Inflammatory macrophage treated with lipopolysaccharide for 1 hour (primary cell): ENCODE measurements around the gene SLC35F3.
A peak's percentile ranks its signal among the peaks of the same experiment; 100 is the strongest.
"Not testable (repeated sequence)": the region's sequence is repeated elsewhere in the genome, so short reads cannot be mapped to it uniquely, and the experiment has no call there.

Experiments used
- DNase-seq, 2 donors: peaks; one replicate each; pipeline ENCODE4 v3.0.0-alpha.2; 2020 to 2022

Gene SLC35F3

DNA sequence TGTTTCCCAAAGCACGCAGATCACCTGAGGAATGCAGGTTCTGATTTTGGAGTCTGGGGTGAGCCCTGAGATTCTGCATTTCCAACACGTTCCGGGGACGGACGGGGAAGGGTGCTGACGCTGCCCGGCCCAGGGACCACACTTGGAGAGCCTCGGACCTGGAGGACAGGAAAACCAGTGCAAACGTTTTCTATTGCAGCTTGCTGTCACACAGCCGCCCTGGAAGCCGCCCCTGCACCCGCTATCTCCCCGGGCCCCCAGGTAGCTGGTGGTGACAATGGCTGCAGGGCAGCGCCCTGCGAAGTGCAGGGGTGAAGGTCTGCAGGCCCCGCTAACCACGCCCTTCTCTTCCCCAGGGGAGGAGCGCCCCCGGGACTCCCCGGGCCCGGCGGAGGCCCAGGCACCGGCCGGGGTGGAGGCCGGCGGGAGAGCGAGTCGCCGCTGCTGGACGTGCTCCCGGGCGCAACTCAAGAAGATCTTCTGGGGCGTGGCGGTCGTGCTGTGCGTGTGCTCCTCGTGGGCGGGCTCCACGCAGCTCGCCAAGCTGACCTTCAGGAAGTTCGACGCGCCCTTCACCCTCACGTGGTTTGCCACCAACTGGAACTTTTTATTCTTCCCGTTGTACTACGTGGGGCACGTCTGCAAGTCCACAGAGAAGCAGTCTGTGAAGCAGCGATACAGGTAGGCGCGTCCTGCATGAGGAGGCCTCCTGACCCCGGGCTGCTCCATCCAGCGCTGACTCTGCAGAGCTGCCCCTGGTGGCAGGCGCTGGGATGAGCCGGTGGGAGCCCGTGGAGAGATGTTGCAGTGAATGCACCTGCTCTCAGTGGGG is 326.8 kb downstream of the SLC35F3 start:
- DNase-seq, result no peak

DNA sequence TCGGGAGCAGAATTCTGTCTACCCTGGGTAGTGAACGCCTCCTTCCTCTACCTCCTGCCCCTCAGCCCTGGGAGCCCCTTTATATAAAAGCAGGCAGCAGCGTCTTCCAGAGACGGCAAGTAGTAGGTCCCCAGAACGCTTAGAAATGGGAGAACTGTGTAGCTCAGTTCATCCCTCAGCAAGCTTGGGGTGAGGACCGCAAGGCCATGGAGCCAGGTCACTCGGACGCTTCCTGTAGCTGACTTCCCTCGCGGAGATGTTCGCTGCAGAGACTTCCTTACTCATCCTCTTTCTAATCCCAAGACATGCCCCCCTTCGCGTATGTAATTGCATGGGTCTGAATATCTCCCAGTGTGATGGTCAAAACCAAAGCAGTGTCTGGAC is 327.4 kb downstream of the SLC35F3 start:
- DNase-seq, result no peak

- no peak for DNase-seq
Observed at GRCh38 chr1:234234199-234234598, 329.7 kb downstream of the SLC35F3 start.

GRCh38 chr1:234235434-234235881 is 331.0 kb downstream of the SLC35F3 start:
- no peak for DNase-seq

DNA sequence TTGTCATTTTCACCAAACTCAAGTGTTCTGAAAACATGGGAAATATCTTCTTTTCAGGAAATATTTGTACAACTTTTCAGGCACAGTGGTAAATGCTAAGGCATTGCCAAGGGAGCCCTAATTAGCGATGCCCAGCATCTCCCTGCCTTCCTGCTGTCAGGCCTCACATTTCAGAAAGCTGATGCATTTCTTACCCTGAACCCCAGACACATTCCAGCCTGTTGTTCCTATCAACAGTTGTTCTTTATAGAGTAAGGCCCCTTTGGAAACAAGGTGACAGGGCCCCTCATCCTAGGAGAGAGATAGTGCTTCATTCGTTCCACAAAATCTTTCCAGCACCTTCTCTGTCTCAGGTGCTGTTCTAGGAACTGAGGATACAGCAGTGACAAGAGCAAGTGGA is 332.9 kb downstream of the SLC35F3 start:
- no peak for DNase-seq

- DNase-seq, result no peak
Observed at GRCh38 chr1:234238060-234238459, 333.6 kb downstream of the SLC35F3 start.

DNA sequence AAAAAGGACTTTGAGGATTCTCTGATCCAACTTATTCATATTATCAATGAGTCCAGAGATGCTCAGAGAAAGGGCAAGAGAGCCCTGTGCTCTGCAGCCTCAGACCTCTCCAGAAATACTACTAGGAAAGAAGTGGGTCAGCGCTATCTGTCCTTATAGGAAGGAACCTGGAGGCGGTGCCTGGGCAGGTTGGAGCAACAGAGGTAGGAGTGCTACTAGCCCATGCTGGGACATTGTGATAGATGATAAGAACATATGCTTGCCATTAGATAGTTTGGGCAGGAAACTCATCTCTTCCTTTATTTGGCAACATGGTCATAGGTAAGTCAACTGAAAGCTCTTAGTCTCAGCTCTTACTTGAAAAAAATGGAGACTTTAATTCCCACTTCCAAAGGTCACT is 335.0 kb downstream of the SLC35F3 start:
- DNase-seq, result no peak

DNA sequence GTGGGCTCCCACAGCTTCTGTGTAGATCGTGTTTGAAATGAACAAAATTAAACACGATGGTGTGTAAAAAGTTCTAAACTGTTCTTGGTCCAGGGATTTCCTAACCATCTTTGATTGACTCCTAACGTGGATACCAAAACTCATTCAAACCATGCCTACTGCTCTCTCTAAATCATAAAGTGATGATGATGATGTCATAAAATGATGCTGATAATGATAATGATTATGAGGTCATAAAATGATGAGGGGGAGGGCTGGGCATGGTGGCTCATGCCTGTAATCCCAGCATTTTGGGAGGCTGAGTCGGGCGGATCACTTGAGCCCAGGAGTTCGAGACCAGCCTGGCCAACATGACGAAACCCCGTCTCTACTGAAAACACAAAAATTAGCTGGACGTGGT is 335.5 kb downstream of the SLC35F3 start:
- DNase-seq, result no peak

DNA sequence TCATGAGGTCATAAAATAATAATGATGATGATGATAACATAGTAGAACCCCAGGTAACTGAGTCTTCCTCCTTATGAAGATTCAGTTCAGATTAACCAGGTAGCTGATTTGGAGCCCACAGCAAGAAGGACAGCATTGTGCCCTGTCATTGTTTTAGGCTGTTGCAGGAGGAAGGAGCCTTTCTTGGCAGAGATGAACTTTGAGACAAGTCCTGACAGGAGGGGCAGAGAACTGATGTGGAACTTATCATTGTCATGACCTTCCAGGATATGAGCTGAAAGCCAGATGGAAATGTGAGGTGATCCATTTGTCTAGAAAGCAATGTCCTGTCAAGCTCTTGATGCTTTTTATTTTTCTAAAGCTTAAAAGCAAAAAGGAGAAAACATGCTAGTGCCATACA is 336.2 kb downstream of the SLC35F3 start:
- no peak for DNase-seq

DNA sequence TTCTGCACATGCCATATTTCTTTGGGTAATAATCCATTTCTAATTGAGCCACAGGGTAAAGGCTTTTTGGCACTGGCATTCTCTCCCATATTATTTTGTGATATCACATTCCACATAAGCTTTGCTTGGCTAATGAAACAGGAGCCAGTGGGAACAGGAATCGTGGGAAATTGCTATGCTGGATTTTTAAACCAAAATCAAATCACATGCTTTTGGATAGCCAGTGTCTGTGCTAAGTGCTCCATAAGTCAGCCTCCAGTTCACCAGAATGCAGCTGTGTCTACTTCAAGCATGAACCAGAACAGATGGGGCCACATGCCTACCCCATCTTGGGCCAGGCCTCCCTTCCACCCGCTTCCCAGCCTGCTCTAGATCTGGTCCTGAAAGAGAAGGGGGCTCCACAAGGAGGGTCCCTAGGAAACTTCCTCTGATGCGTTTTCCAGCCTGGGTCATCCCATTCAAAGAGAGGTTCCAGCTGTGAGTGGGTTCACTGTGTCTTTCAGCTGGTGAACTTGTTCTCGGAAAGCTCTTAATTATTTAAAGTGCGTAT is 337.5 kb downstream of the SLC35F3 start:
- no peak for DNase-seq

DNA sequence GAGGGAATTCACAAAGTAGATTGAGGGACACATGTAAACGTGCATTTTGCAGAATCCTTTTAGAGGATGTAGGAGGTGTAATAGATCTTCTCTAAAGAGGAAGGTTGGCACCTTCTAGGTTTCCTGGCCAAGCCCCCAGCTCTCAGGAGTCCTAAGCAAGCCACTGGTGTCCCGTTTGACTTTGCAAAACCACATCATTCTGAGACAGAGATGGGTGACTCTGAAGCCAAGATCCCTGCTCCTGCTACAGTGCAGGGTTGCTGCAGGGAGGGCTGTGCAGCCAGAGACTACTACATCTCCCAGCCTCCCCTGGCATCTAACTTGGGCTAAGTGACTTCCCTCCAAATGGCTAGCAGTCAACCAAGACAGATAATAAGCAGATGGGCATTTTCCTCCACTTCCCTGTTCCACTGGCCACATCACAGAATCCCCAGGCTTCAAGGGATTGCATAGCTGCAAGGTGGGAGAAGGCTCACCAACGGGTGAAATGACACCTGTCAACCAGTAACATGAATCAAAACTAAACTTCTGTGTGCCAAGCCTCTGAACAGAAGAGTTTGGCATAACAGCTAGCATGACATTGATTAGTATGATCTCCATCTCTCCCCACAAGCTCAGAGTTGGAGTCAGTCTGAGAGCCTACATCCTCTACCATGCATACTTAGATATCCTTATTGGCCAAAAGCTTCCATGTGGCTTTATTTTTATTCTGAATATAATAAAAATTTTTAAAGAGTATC is 339.2 kb downstream of the SLC35F3 start:
- no peak for DNase-seq

- DNase-seq, result peak; percentile 62 to 67
Observed at GRCh38 chr1:234244482-234244881, 340.0 kb downstream of the SLC35F3 start.

DNA sequence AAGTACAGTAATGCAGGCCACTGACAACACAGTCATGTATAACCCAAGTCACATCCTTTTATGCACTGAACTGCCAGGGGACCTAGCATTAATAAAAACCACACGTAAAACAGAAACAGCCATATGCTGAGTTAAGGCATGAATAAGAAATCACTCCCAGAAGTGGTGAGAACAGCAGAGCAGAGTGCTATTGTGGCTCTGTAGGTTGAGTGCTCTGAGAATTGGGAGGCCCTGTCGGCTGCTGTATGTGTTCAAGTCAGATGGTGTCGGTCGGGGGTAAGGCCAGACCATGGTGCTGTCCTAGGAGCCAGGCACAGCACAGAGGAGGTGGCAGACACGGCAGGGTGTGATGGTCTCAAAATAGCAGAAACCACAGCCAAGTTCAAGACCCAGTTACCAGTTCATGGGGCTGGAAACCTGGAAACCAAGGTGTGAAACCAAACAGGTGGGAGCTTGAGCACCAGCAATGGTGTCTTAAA is 342.2 kb downstream of the SLC35F3 start:
- no peak for DNase-seq

DNA sequence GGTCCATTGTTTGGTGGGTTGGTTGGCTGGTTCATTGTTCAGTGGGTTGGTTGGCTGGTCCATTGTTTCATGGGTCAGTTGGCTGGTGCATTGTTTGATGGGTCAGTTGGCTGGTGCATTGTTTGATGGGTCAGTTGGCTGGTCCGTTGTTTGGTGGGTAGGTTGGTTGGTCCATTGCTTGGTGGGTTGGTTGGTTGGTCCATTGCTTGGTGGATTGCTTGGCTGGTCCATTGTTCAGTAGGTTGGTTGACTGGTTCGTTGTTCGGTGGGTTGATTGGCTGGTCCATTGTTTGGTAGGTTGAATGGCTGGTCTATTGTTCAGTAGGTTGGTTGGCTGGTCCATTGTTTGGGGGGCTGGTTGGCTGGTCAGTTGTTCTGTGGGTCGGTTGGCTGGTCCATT is 343.3 kb downstream of the SLC35F3 start:
- DNase-seq, result not testable (repeated sequence)

GRCh38 chr1:234250747-234251146 is 346.3 kb downstream of the SLC35F3 start:
- no peak for DNase-seq

DNA sequence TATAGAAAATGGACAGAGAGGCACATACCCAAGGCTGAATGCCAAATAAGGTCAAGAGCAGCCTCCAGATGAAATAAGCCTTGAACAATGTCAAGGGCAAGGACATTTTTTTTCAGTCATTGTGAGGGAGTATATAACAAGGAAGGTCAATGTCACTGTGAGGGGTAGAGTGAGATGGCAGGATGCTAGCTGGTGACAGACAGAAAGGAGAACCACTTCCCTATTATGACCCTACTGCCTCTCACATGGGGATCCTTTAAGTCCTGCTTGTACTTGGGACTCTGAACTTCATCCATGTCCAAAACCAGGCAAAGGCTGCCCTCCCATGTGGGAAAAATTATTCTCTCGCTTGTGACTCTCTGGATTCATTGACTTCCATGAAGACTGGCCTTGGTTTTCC is 349.3 kb downstream of the SLC35F3 start:
- DNase-seq, result no peak

- no peak for DNase-seq
Observed at GRCh38 chr1:234256359-234256758, 351.9 kb downstream of the SLC35F3 start.

- no peak for DNase-seq
Observed at GRCh38 chr1:234258071-234258470, 353.6 kb downstream of the SLC35F3 start.

- no peak for DNase-seq
Observed at GRCh38 chr1:234260578-234260977, 356.1 kb downstream of the SLC35F3 start.

GRCh38 chr1:234261545-234261944 is 357.1 kb downstream of the SLC35F3 start:
- no peak for DNase-seq

GRCh38 chr1:234262007-234262753 is 357.7 kb downstream of the SLC35F3 start:
- no peak for DNase-seq

DNA sequence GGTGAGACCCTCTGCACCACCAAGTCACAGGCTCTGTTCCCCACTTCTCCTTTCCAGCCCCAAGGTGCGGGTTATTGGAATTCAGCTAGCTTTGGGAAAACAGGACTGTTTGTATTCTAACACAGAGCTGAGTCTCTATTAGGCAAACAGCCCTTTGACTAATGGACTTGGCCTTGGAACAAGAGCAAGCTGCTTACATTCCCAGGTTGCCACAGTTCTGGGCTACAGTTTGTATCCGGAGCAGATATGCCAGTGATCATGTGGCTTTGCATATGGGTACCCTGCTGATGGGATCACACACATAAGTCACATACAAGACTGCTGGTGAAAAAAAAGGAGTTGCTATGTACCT is 358.3 kb downstream of the SLC35F3 start:
- no peak for DNase-seq

GRCh38 chr1:234264832-234265231 is 360.4 kb downstream of the SLC35F3 start:
- DNase-seq, result no peak
